Hypothalamus (tissue), 51 donors: Measurements from ENCODE around the gene TINAGL1.

Experiments
- DNase-seq, 51 donors: peaks; one replicate each; lab custom pipeline; 2025; lab: John Stamatoyannopoulos, UW

TINAGL1 gene

GRCh38 chr1:31625561-31626222 is 49.4 kb downstream of the TINAGL1 start:
- no peak for DNase-seq

- peak in 9 of 51 donors; percentile 7 to 63 (median 24) for DNase-seq
Measured at GRCh38 chr1:31626223-31627207, 50.2 kb downstream of the TINAGL1 start.

GRCh38 chr1:31627301-31627929 is 51.1 kb downstream of the TINAGL1 start:
- DNase-seq = peak in 17 of 51 donors; percentile 7 to 54 (median 34)

- peak in 21 of 51 donors; percentile 13 to 54 (median 35) for DNase-seq
Measured at GRCh38 chr1:31627930-31628559, 51.7 kb downstream of the TINAGL1 start.

GRCh38 chr1:31628931-31629556 is 52.7 kb downstream of the TINAGL1 start:
- no peak for DNase-seq

GRCh38 chr1:31632649-31633048 is 56.3 kb downstream of the TINAGL1 start:
- no peak for DNase-seq

- no peak for DNase-seq
Measured at GRCh38 chr1:31633117-31633516, 56.8 kb downstream of the TINAGL1 start.
